HEK293T (cell line): ENCODE measurements around the gene SDHB.

Experiments
- BHLHE40 ChIP-seq: fragments of 450-650 bp; IDR thresholded peaks from 2 replicates; pipeline ENCODE4 v1.6.1; 2016; ENCODE audit warnings: mild to moderate bottlenecking, moderate library complexity, borderline replicate concordance
- ELF4 ChIP-seq: fragments of 450-650 bp; IDR thresholded peaks from 2 replicates; pipeline ENCODE4 v1.6.1; 2017; ENCODE audit warnings: antibody characterized with exemption
- FOXK2 ChIP-seq: fragments of 450-650 bp; IDR thresholded peaks from 2 replicates; pipeline ENCODE4 v1.6.1; 2016; ENCODE audit warnings: mild to moderate bottlenecking
- FOXM1 ChIP-seq: fragments of 450-650 bp; IDR thresholded peaks from 2 replicates; pipeline ENCODE4 v1.6.1; 2017; ENCODE audit warnings: mild to moderate bottlenecking, borderline replicate concordance
- HDGF ChIP-seq: fragments of 450-650 bp; IDR thresholded peaks from 2 replicates; pipeline ENCODE4 v1.6.1; 2017; ENCODE audit warnings: antibody characterized with exemption, borderline replicate concordance
- LEF1 ChIP-seq: fragments of 450-650 bp; IDR thresholded peaks from 2 replicates; pipeline ENCODE4 v1.6.1; 2017; ENCODE audit warnings: mild to moderate bottlenecking, borderline replicate concordance
- SP1 ChIP-seq: fragments of 450-650 bp; IDR thresholded peaks from 2 replicates; pipeline ENCODE4 v1.6.1; 2017
- TARDBP ChIP-seq: fragments of 450-650 bp; IDR thresholded peaks from 2 replicates; pipeline ENCODE4 v1.6.1; 2016
- ZNF384 ChIP-seq: fragments of 450-650 bp; IDR thresholded peaks from 2 replicates; pipeline ENCODE4 v1.6.1; 2016

DNA sequence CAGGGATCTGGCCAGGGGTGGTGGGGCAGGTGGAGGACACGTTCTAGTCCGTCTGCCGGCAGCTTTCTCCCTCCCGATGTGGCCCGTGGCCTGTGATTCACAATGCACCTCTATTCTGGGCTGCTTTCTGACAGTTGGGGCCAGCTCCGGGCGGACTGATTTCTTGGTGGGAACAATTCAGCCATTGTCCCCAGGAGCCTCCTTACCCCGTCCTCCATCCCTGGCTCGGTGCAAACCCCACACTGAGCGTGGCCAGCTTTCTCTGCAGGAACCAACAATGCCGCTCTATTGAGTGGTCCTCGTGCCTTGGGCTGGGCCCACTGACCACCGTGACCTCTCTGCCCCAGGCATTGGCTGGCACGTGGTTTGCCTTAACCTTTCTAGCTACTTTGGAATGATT is 35.7 kb upstream of the SDHB start:
- TF ChIP-seq SP1 (no peak), ELF4 (no peak), HDGF (no peak), ZNF384 (no peak), FOXM1 (no peak), BHLHE40 (no peak), FOXK2 (no peak), LEF1 (no peak), TARDBP (no peak)
